ENCODE results near the gene EFNA2. TPM values are rescaled to one million over a fixed set of nuclear protein-coding genes. Genes with fewer than 3 reads are reported as not detected.

EFNA2 gene
- total and polyA plus RNA-seq, 9 donors = 0.11 TPM; not detected in 8

GRCh38 chr19:1291761-1292418, 6.2 kb downstream of the EFNA2 start:
- DNase-seq = no peak
- Histone ChIP-seq H3K4me3 (no peak overlapping the region), H3K9me3 (no peaks in the 10 kb centered on the region), H3K4me1 (ENCODE audit: insufficient read depth) (no peaks in the 10 kb centered on the region), H3K27ac (no peak overlapping the region), H3K27me3 (peaks cover 7% of the 10 kb centered on the region), H3K36me3 (no peaks in the 10 kb centered on the region)
- TF ChIP-seq CTCF (IDR thresholded peaks at IDR 0.05) (no peak), POLR2A (IDR thresholded peaks at IDR 0.05) (no peak), EP300 (IDR thresholded peaks at IDR 0.05) (no peak)
- 37 to 44% (median 38%) methylated on average over 21 to 25 of the region's 25 CpGs for WGBS, 3 donors
- intact Hi-C loops (cut with DNase I) = no loop called here

- no peak overlapping the region for H3K27ac ChIP-seq
- H3K4me1 ChIP-seq (ENCODE audit: insufficient read depth) = no peaks in the 10 kb centered on the region
- no peak overlapping the region for H3K4me3 ChIP-seq
- WGBS, 3 donors = 81 to 86% (median 85%) methylated on average over 17 of the region's 17 CpGs
- intact Hi-C loops (cut with DNase I) = no loop called here
- no peak for DNase-seq
- H3K36me3 ChIP-seq = no peaks in the 10 kb centered on the region
- TF ChIP-seq CTCF (IDR thresholded peaks at IDR 0.05) (no peak), POLR2A (IDR thresholded peaks at IDR 0.05) (no peak), EP300 (IDR thresholded peaks at IDR 0.05) (no peak)
- peaks cover 7% of the 10 kb centered on the region for H3K27me3 ChIP-seq
- H3K9me3 ChIP-seq = no peaks in the 10 kb centered on the region
Observed at GRCh38 chr19:1292419-1293151, 6.9 kb downstream of the EFNA2 start.

- no peak for TF ChIP-seq CTCF (IDR thresholded peaks at IDR 0.05)
- TF ChIP-seq EP300 (IDR thresholded peaks at IDR 0.05) = no peak
- no peak for TF ChIP-seq POLR2A (IDR thresholded peaks at IDR 0.05)
- 75 to 83% (median 80%) methylated on average over 35 of the region's 35 CpGs for WGBS, 3 donors
- intact Hi-C loops (cut with DNase I) = no loop called here
Observed at GRCh38 chr19:1293782-1294604, 8.3 kb downstream of the EFNA2 start.

GRCh38 chr19:1294688-1295087, 9.0 kb downstream of the EFNA2 start:
- H3K27me3 ChIP-seq = peaks cover 7% of the 10 kb centered on the region
- no peak overlapping the region for H3K4me3 ChIP-seq
- no peak overlapping the region for H3K27ac ChIP-seq
- no peak for DNase-seq
- no peak for TF ChIP-seq EP300 (IDR thresholded peaks at IDR 0.05)
- no peak for TF ChIP-seq CTCF (IDR thresholded peaks at IDR 0.05)
- TF ChIP-seq POLR2A (IDR thresholded peaks at IDR 0.05) = no peak
- 66 to 74% (median 67%) methylated on average over 14 of the region's 14 CpGs for WGBS, 3 donors
- intact Hi-C loops (cut with DNase I) = no loop called here
- H3K9me3 ChIP-seq = no peaks in the 10 kb centered on the region
- no peaks in the 10 kb centered on the region for H3K4me1 ChIP-seq (ENCODE audit: insufficient read depth)
- H3K36me3 ChIP-seq = no peaks in the 10 kb centered on the region

More at GRCh38 chr19:1293782-1294604, 8.3 kb downstream of the EFNA2 start:
- no peak overlapping the region for H3K27ac ChIP-seq
- no peaks in the 10 kb centered on the region for H3K9me3 ChIP-seq
- no peak for DNase-seq
- H3K27me3 ChIP-seq = peaks cover 7% of the 10 kb centered on the region
- H3K36me3 ChIP-seq = no peaks in the 10 kb centered on the region
- no peak overlapping the region for H3K4me3 ChIP-seq
- H3K4me1 ChIP-seq (ENCODE audit: insufficient read depth) = no peaks in the 10 kb centered on the region
